NCI-H2227 (cell line): ENCODE results near the gene CARD8.
"Not testable (repeated sequence)": the region's sequence is repeated elsewhere in the genome, so short reads cannot be mapped to it uniquely, and the experiment has no call there.

Experiments
- DNase-seq: peaks from one replicate; lab custom pipeline; 2025; ENCODE audit not compliant: unreplicated experiment; lab: John Stamatoyannopoulos, UW

CARD8 gene

GRCh38 chr19:48265326-48265725, 9.6 kb upstream of the CARD8 start:
- DNase-seq, result not testable (repeated sequence)

- DNase-seq, result not testable (repeated sequence)
These were observed 4.6 kb upstream of the CARD8 start for GRCh38 chr19:48260359-48260714.

DNA sequence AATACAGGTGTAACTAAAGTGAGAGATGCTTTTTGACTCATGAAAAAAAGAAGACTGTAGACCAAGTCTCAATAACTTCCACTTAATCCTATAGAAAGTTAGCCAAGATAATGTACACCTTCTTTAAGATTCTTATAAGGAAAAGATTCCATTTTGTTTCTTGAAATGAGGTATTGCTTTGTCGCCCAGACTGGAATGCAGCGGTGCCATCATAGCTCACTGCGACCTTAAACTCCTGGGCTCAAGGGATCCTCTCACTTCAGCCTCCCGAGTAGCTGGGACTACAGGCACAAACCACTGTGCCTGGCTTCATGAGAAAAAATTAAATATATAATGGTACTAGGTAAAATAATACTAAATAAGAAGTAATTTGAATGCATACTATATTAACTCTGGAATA, 3.3 kb upstream of the CARD8 start:
- DNase-seq, result not testable (repeated sequence)

DNA sequence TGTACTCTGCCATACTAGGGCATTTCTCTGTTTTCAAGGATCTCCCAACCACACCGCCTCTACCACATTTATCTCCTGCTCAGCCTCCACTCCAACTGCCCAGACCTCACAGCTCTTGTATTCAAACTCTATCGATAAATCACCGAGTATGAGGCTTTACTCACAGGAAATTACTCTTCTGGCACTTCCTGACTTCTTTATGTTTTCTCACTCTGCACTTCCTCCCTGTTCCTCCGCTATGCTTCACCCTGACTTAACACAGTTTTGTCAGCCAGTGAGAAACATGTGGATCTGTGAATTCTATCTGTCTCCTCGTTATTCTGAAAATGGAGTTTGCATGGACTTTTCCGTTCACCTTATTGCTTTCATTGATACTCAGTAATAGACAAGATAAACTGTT, 2.6 kb upstream of the CARD8 start:
- no peak for DNase-seq

DNA sequence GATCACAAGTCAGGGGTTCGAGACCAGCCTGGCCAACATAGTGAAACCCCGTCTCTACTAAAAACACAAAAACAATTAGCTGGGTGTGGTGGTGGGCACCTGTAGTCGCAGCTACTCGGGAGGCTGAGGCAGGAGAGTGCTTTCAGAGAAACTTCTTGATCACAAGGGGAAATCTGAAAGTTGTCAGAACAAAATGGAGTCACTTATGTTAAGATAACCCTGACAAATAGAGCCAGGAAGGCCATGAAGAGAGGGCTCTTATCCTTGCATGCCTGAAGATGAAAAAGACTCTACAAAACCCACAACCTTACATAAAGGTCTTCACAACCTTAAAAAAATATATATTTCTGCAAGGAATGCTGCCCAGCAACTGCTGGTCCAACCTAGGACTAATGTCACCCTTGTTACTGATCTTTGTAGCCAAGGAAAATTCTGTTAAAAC, 1.2 kb downstream of the CARD8 start:
- no peak for DNase-seq

DNA sequence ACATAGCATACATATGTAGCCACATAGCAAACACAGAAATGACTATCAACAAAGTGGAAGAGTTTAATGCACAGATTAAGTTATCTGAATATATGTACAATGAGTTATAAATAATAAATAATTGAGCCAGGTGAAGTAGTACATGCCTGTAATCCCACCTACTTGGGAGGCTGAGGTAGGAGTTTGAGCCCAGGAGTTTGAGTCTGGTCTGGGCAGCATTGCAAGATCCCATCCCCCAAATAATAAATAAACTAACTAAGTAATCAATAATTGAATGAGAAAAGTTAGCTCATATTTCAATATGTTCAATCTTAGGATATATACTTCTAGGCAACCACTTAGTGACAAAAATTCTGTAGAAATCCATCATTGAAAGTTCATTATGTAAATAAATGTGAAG, 1.7 kb downstream of the CARD8 start:
- no peak for DNase-seq

GRCh38 chr19:48252609-48253008, 3.1 kb downstream of the CARD8 start:
- no peak for DNase-seq

- no peak for DNase-seq
These were observed 5.3 kb downstream of the CARD8 start for GRCh38 chr19:48250290-48251025.

GRCh38 chr19:48249502-48250014, 6.2 kb downstream of the CARD8 start:
- no peak for DNase-seq

DNA sequence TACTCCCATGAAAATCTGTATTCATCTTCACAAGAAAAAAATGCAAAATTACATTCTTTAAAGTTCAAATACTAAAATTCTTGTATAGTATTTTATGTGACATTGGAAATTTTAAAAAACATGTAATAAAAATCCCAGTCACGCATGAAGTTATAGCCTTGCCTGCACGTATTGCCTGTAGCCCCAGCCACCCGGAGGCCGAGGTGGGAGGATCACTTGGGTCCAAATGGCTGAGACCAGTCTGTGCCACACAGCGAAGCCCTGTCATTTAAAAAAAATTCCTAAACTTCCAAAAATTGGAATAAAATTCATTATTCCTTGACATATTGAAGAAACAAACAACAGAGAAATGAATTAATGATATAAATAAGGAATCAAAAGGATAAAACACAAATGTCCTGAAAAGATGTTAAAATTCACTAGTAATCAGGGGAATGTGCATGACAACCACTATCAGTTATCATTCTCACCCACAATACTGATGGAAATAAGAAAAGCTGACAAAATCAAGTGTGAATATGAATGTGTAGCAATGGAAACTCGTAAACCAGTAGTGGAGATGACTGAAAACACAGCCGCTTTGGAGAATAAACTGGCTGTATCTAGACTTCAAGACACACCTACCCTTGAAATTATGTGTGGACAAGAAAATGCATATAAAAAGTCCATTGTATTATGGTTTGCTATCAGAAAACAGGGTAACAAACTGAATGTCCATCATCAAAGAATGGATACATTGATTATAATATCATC, 7.5 kb downstream of the CARD8 start:
- no peak for DNase-seq

GRCh38 chr19:48247212-48247611, 8.5 kb downstream of the CARD8 start:
- DNase-seq, result no peak

DNA sequence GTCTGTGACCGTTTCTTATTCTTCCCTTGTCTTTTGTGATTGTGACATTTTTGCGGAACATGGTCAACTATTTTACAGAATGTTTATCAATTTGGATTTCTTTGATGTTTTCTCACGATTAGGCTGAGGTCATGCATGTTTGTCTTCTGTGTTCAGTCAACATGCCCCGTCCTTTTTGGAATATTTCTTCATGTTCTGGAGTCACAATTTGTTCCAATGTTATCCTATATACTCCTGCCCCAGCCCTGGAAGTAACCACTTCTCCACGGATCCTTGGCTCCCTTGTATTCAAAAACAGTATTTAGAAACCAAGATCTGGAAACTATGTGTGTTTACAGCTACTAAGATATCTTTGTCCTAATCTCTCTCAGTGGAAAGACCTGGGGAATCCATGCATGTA, 9.6 kb downstream of the CARD8 start:
- no peak for DNase-seq

GRCh38 chr19:48244281-48244680, 11.4 kb downstream of the CARD8 start:
- DNase-seq, result no peak

GRCh38 chr19:48241771-48242170, 13.9 kb downstream of the CARD8 start:
- DNase-seq, result not testable (repeated sequence)

GRCh38 chr19:48239582-48240141, 16.1 kb downstream of the CARD8 start:
- no peak for DNase-seq

- no peak for DNase-seq
These were observed 16.6 kb downstream of the CARD8 start for GRCh38 chr19:48239120-48239519.

DNA sequence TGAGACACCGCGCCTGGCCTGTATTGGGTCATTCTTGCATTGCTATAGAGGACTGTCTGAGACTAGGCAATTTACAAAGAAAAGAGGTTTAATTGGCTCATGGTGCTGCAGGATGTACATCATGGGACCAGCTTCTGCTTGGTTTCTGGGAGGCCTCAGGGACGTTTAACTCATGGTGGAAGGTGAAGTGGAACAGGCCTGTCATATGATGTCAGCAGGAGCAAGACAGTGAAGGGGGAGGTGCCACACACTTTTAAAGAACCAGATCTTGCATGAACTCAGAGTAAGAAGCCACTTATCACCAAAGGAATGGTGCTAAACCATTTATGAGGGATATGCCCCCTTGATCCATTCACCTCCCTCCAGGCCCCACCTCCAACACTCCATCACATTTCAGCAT, 18.7 kb downstream of the CARD8 start:
- DNase-seq, result no peak

DNA sequence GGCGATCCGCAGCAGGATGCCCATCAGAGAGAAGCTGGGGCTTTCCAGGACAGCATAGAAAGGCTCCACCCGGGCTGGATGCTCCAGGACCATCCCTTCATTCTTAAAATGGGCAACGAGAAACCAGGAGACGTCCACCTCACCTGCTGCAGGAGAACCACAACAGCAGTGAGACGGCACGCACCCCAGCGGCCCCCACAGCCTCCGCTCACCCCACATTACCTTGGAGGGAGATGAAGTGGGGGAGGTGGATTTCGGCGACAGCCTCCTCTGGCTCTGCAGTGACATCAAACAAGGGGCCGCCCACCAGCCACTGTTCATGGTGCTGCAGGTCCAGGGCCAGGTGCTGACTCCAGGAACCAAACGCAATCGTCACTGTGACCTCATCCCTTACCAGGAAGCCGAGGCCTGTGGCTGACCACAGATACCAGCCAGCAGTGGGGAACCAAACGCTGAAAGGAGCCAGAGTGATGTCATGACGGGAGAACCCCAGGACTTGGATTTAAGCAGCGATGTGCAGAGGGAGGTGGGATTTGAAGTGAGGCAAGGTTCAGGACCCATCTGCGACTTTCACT, 25.1 kb downstream of the CARD8 start:
- DNase-seq, result no peak

DNA sequence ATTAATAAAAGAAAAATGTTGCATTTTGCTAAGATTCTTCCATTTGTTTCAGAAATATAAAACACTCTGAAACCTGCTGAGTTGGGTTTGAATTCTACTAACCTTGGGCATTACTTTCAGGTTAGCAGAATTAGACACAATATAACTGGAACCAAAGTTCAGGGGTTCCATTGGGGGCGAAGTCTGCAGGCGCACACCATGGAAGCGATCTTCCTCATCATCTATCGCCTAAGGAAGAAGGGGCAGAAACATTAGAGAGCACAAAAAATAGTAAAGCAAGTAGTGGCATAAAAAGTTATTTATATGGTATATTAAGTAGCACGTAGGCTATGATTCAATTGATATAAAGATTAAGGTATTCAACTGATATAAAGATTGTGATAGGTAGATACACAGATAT, 34.1 kb downstream of the CARD8 start:
- no peak for DNase-seq

- DNase-seq, result not testable (repeated sequence)
These were observed 34.9 kb downstream of the CARD8 start for GRCh38 chr19:48220784-48221183.

- no peak for DNase-seq
These were observed 36.7 kb downstream of the CARD8 start for GRCh38 chr19:48218997-48219396.

GRCh38 chr19:48216933-48217332, 38.8 kb downstream of the CARD8 start:
- DNase-seq, result no peak
